GM19193 (cell line): ENCODE data around the gene MYBPC2.

Experiments
- POLR2A ChIP-seq: IDR thresholded peaks from 4 replicates; pipeline ENCODE4 v1.6.1; 2011; ENCODE audit not compliant: insufficient read depth, insufficient read length; ENCODE audit errors: extremely low read depth

Gene MYBPC2

DNA sequence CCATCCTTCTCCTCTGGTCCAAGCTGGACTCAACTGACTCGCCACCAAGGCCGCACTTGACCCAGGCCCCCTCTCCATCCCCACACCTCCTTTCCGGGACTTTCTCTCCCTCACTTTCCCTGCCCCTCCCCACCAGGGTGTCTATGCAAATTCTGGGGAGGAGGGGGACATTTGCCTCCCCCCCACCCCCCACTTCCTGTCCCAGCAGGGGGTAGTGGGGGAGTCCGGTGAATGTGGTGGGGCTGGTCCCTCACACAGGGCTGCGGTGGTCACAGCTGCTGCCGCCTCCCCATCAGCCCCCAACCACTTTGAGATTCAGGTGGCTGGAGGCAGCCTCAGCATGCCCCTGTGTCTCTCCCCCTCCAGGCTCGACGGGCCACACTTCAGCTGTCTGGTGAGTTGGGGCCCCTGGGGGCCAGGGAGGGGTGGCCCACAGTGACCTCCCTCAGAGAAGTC lies 13.1 kb upstream of the MYBPC2 start:
- TF ChIP-seq POLR2A = peak; percentile 49

DNA sequence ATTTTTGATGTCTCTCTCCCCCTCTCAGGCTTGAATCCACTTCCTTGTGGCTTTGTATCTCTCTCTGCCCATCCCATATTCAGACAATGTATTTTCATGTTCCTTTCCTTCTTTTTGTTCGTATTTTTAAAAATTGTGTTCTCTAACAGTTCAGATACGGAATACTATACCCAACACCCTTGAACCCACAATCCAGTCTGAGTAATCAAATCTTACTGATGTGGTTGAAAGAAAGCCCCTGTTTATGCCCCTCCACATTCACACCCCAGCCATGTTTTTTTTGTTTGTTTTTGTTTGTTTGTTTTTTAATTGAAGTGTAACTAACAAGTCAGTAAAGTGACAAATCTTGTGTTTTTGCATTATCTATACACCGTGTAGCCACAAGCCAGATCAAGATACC lies 12.6 kb upstream of the MYBPC2 start:
- TF ChIP-seq POLR2A = no peak

DNA sequence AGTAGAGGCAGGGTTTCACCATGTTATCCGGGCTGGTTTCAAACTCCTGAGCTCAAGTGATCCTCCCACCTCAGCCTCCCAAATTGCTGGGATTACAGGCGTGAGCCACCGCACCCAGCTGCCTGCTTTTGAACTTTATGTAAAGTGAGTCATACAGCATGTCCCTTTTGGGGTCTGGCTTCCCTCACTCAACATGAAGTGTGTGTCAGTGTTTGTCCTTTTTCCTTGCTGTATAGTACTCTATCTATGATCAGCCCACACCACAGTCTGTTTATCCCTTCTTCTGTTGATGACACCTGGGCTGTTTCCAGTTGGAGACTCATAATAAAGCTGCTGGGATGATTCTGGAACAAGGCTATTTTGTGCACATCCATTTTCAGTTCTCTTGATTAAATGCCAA lies 11.9 kb upstream of the MYBPC2 start:
- no peak for TF ChIP-seq POLR2A

DNA sequence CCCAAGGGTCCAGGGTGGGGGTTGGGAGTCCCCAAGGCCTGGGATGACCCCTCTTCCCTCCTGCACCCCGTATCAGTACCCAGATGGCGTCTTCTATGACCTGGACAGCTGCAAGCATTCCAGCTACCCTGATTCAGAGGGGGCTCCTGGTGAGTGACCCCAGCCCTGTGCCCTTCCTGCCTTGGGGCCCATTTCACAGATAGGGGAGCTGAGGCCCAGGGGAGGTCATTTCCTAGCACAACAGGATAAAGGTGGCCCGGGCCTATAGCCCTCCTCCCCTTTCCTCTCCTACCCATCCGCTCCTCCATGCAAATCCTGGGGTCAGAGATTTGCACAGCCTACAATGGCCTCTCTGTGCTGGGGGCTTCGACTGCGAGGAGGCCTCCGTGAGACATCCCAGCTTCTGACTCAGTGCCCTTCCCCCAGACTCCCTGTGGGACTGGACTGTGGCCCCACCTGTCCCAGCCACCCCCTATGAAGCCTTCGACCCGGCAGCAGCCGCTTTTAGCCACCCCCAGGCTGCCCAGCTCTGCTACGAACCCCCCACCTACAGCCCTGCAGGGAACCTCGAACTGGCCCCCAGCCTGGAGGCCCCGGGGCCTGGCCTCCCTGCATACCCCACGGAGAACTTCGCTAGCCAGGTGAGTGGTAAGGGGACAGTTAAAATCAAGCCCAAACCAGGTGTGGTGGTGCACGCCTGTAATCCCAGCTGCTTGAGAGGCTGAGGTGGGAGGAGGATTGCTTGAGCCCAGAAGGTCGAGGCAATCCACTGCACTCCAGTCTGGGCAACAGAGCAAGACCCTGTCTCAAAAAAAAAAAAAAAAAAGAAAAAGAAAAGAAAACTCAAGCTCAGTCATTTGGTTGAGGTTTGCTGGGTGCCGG lies 10.1 kb upstream of the MYBPC2 start:
- TF ChIP-seq POLR2A = no peak

DNA sequence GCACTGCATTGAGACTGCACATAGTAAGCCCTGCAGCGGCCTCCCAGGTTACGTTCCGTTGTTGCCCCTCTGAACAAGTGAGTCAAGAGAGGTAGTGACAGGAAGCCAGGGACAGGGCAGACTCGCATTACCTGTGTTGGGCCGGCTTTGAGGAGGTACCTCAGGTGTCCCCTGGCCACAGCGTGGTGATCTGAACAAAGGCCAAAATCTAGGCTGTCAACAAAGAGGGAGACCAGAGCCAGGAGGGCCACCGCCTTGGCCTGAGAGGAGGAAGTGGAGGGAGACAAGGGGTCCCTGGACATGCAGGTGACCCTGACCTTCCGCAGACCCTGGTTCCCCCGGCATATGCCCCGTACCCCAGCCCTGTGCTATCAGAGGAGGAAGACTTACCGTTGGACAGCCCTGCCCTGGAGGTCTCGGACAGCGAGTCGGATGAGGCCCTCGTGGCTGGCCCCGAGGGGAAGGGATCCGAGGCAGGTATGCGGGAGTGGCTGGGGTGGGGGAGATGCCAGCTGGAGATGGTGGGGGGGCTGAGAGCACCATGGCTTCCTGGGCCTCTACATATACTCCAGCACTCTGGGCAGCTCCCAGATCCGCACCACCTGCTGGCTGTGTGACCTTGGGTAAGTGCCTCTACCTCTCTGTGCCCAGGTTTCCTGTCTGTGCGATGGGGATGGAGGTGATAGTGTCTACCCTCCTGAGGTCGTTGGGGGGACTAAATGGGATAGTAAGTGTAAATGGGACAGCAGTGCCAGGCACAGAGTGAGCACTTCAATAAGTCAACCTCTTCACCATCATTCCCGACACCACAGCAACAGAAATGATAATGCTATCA lies 9.2 kb upstream of the MYBPC2 start:
- TF ChIP-seq POLR2A = no peak

DNA sequence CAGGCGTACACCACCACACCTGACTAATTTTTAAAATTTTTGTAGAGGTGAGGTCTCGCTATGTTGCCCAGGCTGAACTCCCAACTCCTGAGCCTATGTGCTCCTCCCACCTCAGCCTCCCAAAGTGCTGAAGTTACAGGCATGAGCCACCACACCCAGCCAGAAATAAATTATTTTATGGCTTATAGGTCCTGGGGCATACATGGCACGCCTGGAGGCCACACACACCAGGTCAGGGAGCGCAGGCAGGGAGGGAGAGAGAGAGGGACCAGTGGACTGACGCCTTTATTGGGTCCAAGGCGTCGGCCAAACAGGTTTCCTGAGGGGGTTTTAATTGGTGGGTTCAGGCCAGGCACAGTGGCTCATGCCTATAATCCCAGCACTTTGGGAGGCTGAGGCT lies 7.1 kb upstream of the MYBPC2 start:
- TF ChIP-seq POLR2A = no peak

DNA sequence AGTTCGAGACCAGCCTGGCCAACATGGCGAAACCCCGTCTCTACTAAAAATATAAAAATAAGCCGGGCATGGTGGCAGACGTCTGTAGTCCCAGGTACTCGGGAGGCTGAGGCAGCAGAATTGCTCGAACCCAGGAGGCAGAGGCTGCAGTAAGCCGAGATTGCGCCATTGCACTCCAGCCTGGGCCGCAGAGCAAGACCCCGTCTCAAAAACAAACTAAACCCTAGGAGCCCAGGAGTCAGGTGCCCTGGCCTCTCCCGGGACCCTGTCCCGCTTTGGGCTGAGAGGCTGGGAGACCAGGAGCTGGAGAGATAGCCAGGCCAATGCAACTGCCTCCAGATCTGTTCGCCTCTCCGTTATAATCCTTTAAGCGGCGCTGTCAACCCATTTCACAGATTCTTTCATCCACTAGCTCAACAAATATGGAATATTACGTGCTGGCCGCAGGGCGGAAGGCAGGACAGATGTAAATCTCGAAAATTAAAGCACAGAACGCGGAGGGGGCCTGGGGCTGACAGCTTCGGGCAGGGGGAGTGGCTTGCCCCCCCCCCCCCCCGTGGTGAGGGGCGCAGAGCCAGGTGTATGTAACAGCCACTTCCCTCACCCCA lies 5.3 kb upstream of the MYBPC2 start:
- TF ChIP-seq POLR2A = no peak

DNA sequence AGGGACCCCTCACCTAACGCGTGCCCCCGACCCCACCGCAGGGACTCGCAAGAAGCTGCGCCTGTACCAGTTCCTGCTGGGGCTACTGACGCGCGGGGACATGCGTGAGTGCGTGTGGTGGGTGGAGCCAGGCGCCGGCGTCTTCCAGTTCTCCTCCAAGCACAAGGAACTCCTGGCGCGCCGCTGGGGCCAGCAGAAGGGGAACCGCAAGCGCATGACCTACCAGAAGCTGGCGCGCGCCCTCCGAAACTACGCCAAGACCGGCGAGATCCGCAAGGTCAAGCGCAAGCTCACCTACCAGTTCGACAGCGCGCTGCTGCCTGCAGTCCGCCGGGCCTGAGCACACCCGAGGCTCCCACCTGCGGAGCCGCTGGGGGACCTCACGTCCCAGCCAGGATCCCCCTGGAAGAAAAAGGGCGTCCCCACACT lies 4.7 kb upstream of the MYBPC2 start:
- TF ChIP-seq POLR2A = peak; percentile 12

DNA sequence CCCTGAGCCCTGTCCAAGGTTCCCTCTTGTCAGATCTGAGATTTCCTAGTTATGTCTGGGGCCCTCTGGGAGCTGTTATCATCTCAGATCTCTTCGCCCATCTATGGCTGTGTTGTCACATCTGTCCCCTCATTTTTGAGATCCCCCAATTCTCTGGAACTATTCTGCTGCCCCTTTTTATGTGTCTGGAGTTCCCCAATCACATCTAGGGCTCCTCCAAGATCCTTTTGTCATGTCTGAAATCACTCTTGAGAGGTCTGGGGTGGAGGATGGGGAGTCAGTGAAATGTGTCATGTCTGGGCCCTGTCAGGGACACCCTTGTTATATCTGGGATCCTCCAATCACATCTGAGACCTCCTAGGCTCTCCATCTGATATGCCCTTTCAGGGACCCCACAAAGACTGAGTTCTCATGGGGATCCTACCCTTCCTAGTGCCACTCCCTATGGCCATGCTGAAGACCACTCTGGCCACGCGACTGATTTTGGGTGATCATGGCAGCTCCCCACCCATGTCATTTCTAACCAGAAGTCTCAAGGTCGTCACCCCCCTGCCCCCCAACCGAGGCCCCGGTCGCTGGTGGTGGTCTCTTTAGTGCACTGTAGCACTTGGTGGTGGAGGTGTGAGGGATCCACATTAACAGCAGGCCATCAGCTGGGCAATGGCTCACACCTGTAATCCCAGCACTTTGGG lies 3.8 kb upstream of the MYBPC2 start:
- TF ChIP-seq POLR2A = no peak

DNA sequence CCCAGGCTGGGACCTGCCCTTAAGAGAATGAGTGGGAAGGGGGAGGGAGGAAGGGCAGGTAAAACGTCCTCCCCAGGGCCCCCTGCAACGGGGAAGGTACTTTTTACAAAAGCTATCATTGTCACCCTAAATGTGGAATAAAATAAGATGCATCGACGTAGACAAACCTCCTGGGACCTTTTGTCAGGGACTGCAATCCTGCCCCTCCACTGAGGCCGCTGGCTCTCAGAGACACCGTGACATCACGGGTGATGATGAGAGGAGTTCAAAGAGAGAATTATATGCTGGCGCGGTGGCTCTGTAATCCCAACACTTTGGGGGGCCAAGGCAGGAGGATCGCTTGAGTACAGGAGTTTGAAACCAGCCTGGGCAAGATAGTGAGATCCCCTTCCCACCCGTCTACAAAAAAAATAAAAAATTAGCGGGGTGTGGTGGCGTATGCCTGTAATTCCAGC lies 1.8 kb upstream of the MYBPC2 start:
- TF ChIP-seq POLR2A = no peak

DNA sequence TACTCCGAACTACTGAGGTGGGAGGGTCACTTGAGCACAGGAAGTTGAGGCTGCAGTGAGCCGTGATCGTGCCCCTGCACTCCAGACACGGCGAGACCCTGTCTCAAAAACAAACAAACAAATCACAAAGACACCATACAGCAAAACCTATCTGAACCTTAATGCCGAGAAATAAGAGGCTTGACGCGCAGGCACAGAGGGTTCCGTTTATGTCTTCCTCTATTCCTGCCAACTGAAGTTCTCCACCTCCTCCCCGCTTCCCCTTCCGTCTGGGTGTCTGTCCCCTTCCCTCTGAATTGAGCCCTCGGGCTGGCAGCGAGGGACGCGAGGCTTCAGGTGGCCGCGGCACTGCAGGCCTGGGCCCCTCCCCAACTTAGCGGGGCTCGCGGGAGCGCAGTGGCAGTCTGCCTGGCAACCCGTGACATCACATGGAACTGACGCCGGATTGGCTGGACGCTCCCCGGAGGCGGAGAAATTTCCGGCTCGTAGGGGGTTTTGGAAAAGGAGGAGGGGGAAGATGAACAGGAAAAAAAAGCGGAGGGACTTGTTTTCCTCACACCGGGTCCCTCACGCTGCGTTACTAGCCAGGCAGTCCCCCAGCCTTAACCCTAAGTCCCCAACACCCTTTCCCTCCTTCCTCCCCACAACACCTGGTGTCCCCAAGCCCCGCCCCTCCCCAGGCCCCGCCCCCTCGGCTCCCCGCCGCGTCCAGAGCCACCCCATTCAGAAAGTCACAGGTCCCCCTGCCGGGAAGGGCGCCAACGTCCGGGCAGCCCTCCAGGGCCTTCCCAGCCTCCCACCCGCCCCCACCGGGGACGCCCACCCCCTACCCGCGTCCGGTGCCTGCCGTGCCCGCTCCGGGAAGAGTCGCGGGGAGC lies 1.1 kb upstream of the MYBPC2 start:
- peak; percentile 57 for TF ChIP-seq POLR2A

DNA sequence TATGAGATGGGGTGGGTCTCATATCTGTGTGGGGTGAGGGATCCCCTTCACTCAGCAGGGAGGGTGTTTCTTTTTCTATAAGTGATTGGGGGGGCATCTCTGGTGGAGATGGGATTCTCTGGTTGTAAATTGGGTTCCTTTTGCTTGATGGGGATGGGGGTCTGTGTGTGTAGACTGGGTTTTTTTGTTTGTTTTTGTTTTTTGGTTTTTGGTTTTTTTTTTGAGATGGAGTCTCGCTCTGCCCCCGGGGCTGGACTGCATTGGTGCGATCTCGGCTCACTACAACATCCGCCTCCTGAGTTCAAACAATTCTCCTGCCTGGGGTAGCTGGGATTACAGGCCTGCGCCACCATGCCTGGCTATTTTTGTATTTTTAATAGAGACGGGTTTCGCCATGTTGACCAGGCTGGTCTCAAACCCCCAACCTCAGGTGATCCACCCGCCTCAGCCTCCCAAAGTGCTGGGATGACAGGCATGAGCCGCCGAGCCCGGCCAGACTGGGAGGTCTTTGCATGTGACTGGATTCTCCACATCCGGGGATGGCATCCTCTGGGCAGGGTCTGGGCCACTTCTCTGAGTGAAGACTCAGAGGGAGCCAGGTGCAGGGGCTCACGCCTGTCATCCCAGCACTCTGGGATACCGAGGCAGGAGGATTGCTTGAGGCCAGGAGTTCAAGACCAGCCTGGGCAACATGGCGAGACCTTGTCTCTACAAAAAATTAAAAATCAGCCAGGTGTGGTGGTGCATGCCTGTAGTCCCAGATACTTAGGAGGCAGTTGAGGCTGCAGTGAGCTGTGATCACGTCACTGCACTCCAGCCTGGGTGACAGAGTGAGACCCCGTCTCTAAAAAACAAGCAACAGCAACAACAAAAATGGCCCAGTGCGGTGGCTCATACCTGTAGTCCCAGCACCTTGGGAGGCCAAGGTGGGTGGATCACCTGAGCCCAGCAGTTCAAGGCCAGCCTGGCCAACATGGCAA lies 799 bp downstream of the MYBPC2 start:
- TF ChIP-seq POLR2A = no peak

DNA sequence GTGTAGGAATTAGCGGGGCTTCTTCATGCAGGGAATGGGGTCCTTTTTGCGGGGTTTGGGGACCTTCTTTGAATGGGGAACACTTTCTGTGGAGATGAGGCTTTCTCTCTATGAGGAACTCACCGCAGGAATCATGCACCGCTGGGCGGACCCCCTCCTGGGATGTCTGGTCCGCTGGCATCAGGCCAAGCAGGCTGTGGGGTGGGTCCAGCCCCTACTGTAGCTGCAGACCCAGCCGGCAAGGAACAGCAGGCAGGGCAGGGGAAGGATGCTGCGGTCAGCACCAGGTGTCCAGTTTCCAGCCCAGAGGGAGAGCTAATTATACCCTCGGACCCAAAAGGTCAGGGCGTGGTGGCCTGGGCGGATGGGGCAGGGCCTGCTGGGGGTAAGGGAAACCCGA lies 1.8 kb downstream of the MYBPC2 start:
- no peak for TF ChIP-seq POLR2A

DNA sequence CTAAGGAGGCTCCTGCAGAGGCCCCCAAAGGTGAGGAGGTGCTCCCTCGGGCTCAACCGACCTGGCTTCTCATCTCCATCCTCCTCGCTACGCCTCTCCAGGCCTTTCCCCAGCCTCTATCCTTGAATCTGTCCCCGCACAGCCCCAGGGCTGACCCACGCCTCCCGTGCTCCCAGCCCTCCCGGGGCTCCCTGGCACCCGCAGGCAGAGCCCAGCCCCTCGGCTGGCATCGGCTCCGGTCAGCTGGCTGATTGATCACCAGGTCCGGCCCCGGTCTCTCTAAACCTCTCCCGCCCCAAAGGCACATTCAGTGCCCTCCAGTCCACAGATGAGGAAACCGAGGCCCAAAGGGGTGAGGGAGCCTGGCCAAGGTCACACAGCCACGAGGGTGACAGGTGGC lies 2.5 kb downstream of the MYBPC2 start:
- TF ChIP-seq POLR2A = no peak
